ENCODE results near the gene DAZ1.
"Not testable (repeated sequence)": the region's sequence is repeated elsewhere in the genome, so short reads cannot be mapped to it uniquely, and the experiment has no call there.

DAZ1 gene

GRCh38 chrY:23198908-23199307, at the start of gene DAZ1:
Gene DAZ1 (minus strand): TSS chrY:23199008. CDS start chrY:23198800, 208 bp downstream.
- DNase-seq: not testable (repeated sequence)

- DNase-seq: not testable (repeated sequence)
Observed at GRCh38 chrY:23219233-23219632, 20.4 kb upstream of the DAZ1 start, which contains the start of gene DAZ2. Gene DAZ2 (plus strand): TSS chrY:23219533. CDS start chrY:23219741, 208 bp downstream.

GRCh38 chrY:23210681-23211080, 11.9 kb upstream of the DAZ1 start:
- DNase-seq: not testable (repeated sequence)

GRCh38 chrY:23209802-23210495, 11.1 kb upstream of the DAZ1 start:
- DNase-seq: not testable (repeated sequence)

- DNase-seq: not testable (repeated sequence)
Observed at GRCh38 chrY:23207455-23207854, 8.6 kb upstream of the DAZ1 start.
